H1 (cell line): ENCODE data around the gene P4HA3. TPM values are rescaled to one million over a fixed set of nuclear protein-coding genes. Genes with fewer than 3 reads are reported as not detected.

Source experiments
- CTCF ChIA-PET: fragments of 300-600 bp; sonication (Branson Sonifier 250); formaldehyde crosslinking; loops from one replicate; lab custom pipeline; 2021; ENCODE audit not compliant: partially characterized antibody; lab: Charles Lee
- POLR2A ChIA-PET: fragments of 300-600 bp; sonication (Branson Sonifier 250); formaldehyde crosslinking; loops from one replicate; lab custom pipeline; 2021; ENCODE audit warnings: inconsistent platforms; ENCODE audit not compliant: partially characterized antibody; lab: Charles Lee
- DNase-seq, 2 experiments: peaks; one replicate each; pipeline versions ENCODE4 v3.0.0 to v3.0.0-alpha.2; 2010 to 2022; ENCODE audit warnings: low spot score in 2 of 2, low read depth in 1 of 2, mixed read lengths in 1 of 2
- FAIRE-seq: peaks from 2 replicates; lab custom pipeline; 2011; peaks lifted over from hg19 to GRCh38; lab: Jason Lieb, UNC
- H2AFZ ChIP-seq: 2 replicates; pipeline ENCODE4 v1.8.1; 2012; ENCODE audit warnings: low read length, inconsistent platforms
- H2AK5ac ChIP-seq: 2 replicates; pipeline ENCODE4 v1.6.1; 2013; ENCODE audit warnings: low read depth, low read length
- H2BK120ac ChIP-seq: replicated peaks from 2 replicates; pipeline ENCODE3; 2013; ENCODE audit warnings: low read depth, low read length, inconsistent platforms
- H2BK12ac ChIP-seq: 2 replicates; pipeline ENCODE4 v1.6.1; 2013; ENCODE audit warnings: low read depth, low read length
- H2BK15ac ChIP-seq: 2 replicates; pipeline ENCODE4 v1.6.1; 2013; ENCODE audit warnings: low read length
- H2BK20ac ChIP-seq: 2 replicates; pipeline ENCODE4 v1.6.1; 2013; ENCODE audit warnings: low read length
- H2BK5ac ChIP-seq: 2 replicates; pipeline ENCODE4 v1.6.1; 2013; ENCODE audit warnings: low read depth, low read length
- H3K14ac ChIP-seq: 2 replicates; pipeline ENCODE4 v1.6.1; 2013; ENCODE audit warnings: inconsistent platforms; ENCODE audit not compliant: insufficient read length
- H3K18ac ChIP-seq: 2 replicates; pipeline ENCODE4 v1.6.1; 2013; ENCODE audit warnings: low read length; ENCODE audit errors: extremely low read depth
- H3K23ac ChIP-seq: 2 replicates; pipeline ENCODE4 v1.6.1; 2013; ENCODE audit warnings: inconsistent platforms; ENCODE audit not compliant: insufficient read length
- H3K23me2 ChIP-seq: 2 replicates; pipeline ENCODE4 v1.6.1; 2013; ENCODE audit warnings: low read depth, low read length
- H3K27ac ChIP-seq: 2 replicates; pipeline ENCODE4 v1.6.1; 2011; ENCODE audit warnings: low read depth, low read length, inconsistent platforms
- H3K27me3 ChIP-seq, 4 experiments: replicated peaks in 1 of 4; 1 replicate in 1 of 4; 2 replicates in 3 of 4; pipeline versions ENCODE4 v1.6.1 to v1.8.1; 2011 to 2013; ENCODE audit warnings: low read length in 3 of 4, mild to moderate bottlenecking in 3 of 4, inconsistent platforms in 2 of 4, mixed read lengths in 2 of 4, moderate library complexity in 1 of 4; ENCODE audit not compliant: control insufficient read depth in 3 of 4, insufficient read depth in 3 of 4; ENCODE audit errors: extremely low read depth in 1 of 4
- H3K36me3 ChIP-seq, 4 experiments: 2 replicates each; pipeline versions ENCODE4 v1.6.1 to v1.8.1; 2011 to 2013; ENCODE audit warnings: mild to moderate bottlenecking in 4 of 4, low read length in 3 of 4, moderate library complexity in 2 of 4, control low read depth in 1 of 4, inconsistent platforms in 1 of 4; ENCODE audit not compliant: insufficient read depth in 4 of 4, control insufficient read depth in 2 of 4
- H3K4ac ChIP-seq: replicated peaks from 2 replicates; pipeline ENCODE3; 2013; ENCODE audit warnings: low read length, low read depth, mixed read lengths, inconsistent platforms; ENCODE audit not compliant: insufficient read length
- H3K4me1 ChIP-seq, 4 experiments: replicated peaks in 1 of 4; 1 replicate in 1 of 4; 2 replicates in 3 of 4; pipeline versions ENCODE4 v1.6.1 to v1.8.1; 2011 to 2013; ENCODE audit warnings: low read length in 3 of 4, inconsistent platforms in 2 of 4, mixed read lengths in 1 of 4; ENCODE audit not compliant: insufficient read depth in 4 of 4, control insufficient read depth in 3 of 4
- H3K4me2 ChIP-seq, 2 experiments: 2 replicates each; pipeline versions ENCODE4 v1.6.1 to v1.8.1; 2011 to 2013; ENCODE audit warnings: low read depth in 2 of 2, low read length in 2 of 2, control low read depth in 1 of 2, inconsistent platforms in 1 of 2, mild to moderate bottlenecking in 1 of 2; ENCODE audit not compliant: insufficient read depth in 1 of 2
- H3K4me3 ChIP-seq, 4 experiments: fragments of 200-600, 300-600 bp in 1 of 4; sonication (generic), shearing (Covaris generic), sonication (Bioruptor Twin) in 1 of 4; 2 replicates each; pipeline versions ENCODE4 v1.5.1 to v1.8.1; 2011 to 2016; ENCODE audit warnings: low read length in 4 of 4, low read depth in 3 of 4, control low read depth in 2 of 4, inconsistent platforms in 2 of 4, mild to moderate bottlenecking in 2 of 4, mixed read lengths in 1 of 4, moderate library complexity in 1 of 4; ENCODE audit not compliant: insufficient read depth in 2 of 4; ENCODE audit errors: extremely low read depth in 1 of 4
- H3K56ac ChIP-seq: replicated peaks from 2 replicates; pipeline ENCODE3; 2013; ENCODE audit warnings: low read depth, mild to moderate bottlenecking, mixed read lengths, low read length, inconsistent platforms; ENCODE audit not compliant: insufficient read length
- H3K79me1 ChIP-seq: 2 replicates; pipeline ENCODE4 v1.6.1; 2013; ENCODE audit warnings: low read depth, low read length, control low read depth
- H3K79me2 ChIP-seq, 2 experiments: 2 replicates each; pipeline versions ENCODE4 v1.6.1 to v1.8.1; 2012 to 2013; ENCODE audit warnings: low read length in 2 of 2, mild to moderate bottlenecking in 2 of 2, inconsistent platforms in 1 of 2; ENCODE audit not compliant: insufficient read depth in 2 of 2, control insufficient read depth in 1 of 2
- H3K9ac ChIP-seq, 4 experiments: replicated peaks in 1 of 4; 1 replicate in 1 of 4; 2 replicates in 3 of 4; pipeline versions ENCODE4 v1.6.1 to v1.8.1; 2011 to 2013; ENCODE audit warnings: low read depth in 3 of 4, low read length in 3 of 4, control low read depth in 2 of 4, mild to moderate bottlenecking in 2 of 4, moderate library complexity in 2 of 4, inconsistent platforms in 1 of 4; ENCODE audit errors: extremely low read depth in 1 of 4
- H3K9me3 ChIP-seq, 2 experiments: 2 replicates each; pipeline versions ENCODE4 v1.6.1 to v1.8.1; 2012 to 2013; ENCODE audit warnings: mild to moderate bottlenecking in 2 of 2, moderate library complexity in 2 of 2, control low read depth in 1 of 2, inconsistent platforms in 1 of 2, low read depth in 1 of 2, low read length in 1 of 2, mixed read lengths in 1 of 2; ENCODE audit not compliant: insufficient read depth in 2 of 2
- H4K20me1 ChIP-seq, 2 experiments: replicated peaks in 1 of 2; 2 replicates each; pipeline versions ENCODE3 to v1.8.1; 2011 to 2013; ENCODE audit warnings: inconsistent platforms in 2 of 2, low read length in 2 of 2, mild to moderate bottlenecking in 1 of 2; ENCODE audit not compliant: insufficient read depth in 2 of 2, control insufficient read depth in 1 of 2
- H4K5ac ChIP-seq: 2 replicates; pipeline ENCODE4 v1.6.1; 2013; ENCODE audit warnings: low read length, low read depth, mixed read lengths, inconsistent platforms; ENCODE audit not compliant: insufficient read length
- H4K8ac ChIP-seq: 2 replicates; pipeline ENCODE4 v1.8.0; 2013; ENCODE audit warnings: mild to moderate bottlenecking, moderate library complexity, low read length, inconsistent platforms; ENCODE audit not compliant: insufficient read depth; ENCODE audit errors: extremely low read depth
- H4K91ac ChIP-seq: replicated peaks from 2 replicates; pipeline ENCODE3; 2013; ENCODE audit warnings: low read length, mixed read lengths, inconsistent platforms; ENCODE audit not compliant: insufficient read length
- HDAC6 ChIP-seq: IDR thresholded peaks from one replicate; pipeline ENCODE4 v1.7.1; 2012; ENCODE audit warnings: low read depth, mild to moderate bottlenecking, inconsistent platforms, low read length, moderate library complexity
- RBBP5 ChIP-seq: IDR thresholded peaks from 2 replicates; pipeline ENCODE4 v1.7.1; 2012; ENCODE audit warnings: low read depth, mild to moderate bottlenecking, inconsistent platforms, low read length, moderate library complexity, borderline replicate concordance
- RNF2 ChIP-seq: fragments of 200-900, 300-1000 bp; sonication (generic); IDR thresholded peaks from 2 replicates; pipeline ENCODE4 v1.7.1; 2016; ENCODE audit warnings: borderline replicate concordance, low read depth, mild to moderate bottlenecking, antibody characterized with exemption, low read length; ENCODE audit not compliant: poor library complexity, severe bottlenecking; ENCODE audit errors: missing control alignments
- SIRT6 ChIP-seq: IDR thresholded peaks from one replicate; pipeline ENCODE4 v1.7.1; 2012; ENCODE audit warnings: low read length, inconsistent platforms
- SRF ChIP-seq: IDR thresholded peaks from 2 replicates; pipeline ENCODE4 v1.6.1; 2011; ENCODE audit warnings: mild to moderate bottlenecking, low read depth, low read length, moderate library complexity
- WGBS, 2 experiments: shearing (Covaris generic) in 1 of 2; methylation state at CpG; one replicate each; pipeline versions ENCODE4 v1.1.6 to v1.1.7; 2013 to 2015; ENCODE audit warnings: low lambda C conversion rate in 2 of 2, mixed read lengths in 2 of 2, inconsistent platforms in 1 of 2, low coverage in 1 of 2, missing lambda C conversion rate in 1 of 2; ENCODE audit not compliant: insufficient replicate concordance in 2 of 2, insufficient coverage in 1 of 2, insufficient read length in 1 of 2; ENCODE audit errors: extremely low coverage in 1 of 2, missing lambda C conversion rate in 1 of 2; 5-methylcytosine and 5-hydroxymethylcytosine counted together
- polyA plus RNA-seq, 7 experiments: library from polyadenylated mRNA; depleted of rRNA in 3 of 7; stranded (reverse) in 5 of 7; unstranded in 2 of 7; fragments of >200 nt in 5 of 7; fragments of 200-250 nt in 2 of 7; gene quantifications; 1 replicate in 5 of 7; 2 replicates in 1 of 7; 4 replicates in 1 of 7; pipeline versions ENCODE4 v1.2.1 to v1.2.3, GENCODE V29; 2011 to 2013; ENCODE audit warnings: missing spikeins in 2 of 7, mixed read lengths in 2 of 7
- total RNA-seq: library from RNA; stranded (reverse); fragmentation: NEBNext Ultra II Directional; extraction: Animal tissue kit (Norgen Biotek cat#: 25700); gene quantifications from 2 replicates; pipeline ENCODE4 v1.2.1, GENCODE V29; 2021

The P4HA3 gene
- total and polyA plus RNA-seq, 2 of the 8 experiments (the other 6 are each of a cell fraction or from before 2014, with no cell fraction given): 0.06 TPM; not detected in 1

GRCh38 chr11:74357449-74357848, 46.0 kb upstream of the P4HA3 start:
- H3K23me2 ChIP-seq: no peaks in the 10 kb centered on the region
- no peak overlapping the region for H4K91ac ChIP-seq
- no peak for DNase-seq
- H3K79me1 ChIP-seq: no peaks in the 10 kb centered on the region
- no peak overlapping the region for H2BK15ac ChIP-seq
- H3K56ac ChIP-seq: no peak overlapping the region
- no peak overlapping the region for H3K18ac ChIP-seq
- TF ChIP-seq HDAC6 (no peak), SIRT6 (no peak), RBBP5 (no peak), SRF (no peak), RNF2 (no peak)
- no peaks in the 10 kb centered on the region for H3K79me2 ChIP-seq
- H3K4ac ChIP-seq: no peak overlapping the region
- H4K20me1 ChIP-seq: no peaks in the 10 kb centered on the region
- H3K9ac ChIP-seq: no peak overlapping the region
- no peaks in the 10 kb centered on the region for H3K4me1 ChIP-seq
- H3K23ac ChIP-seq: no peak overlapping the region
- no peak overlapping the region for H2BK12ac ChIP-seq
- no peak overlapping the region for H2BK5ac ChIP-seq
- no peak overlapping the region for H2BK120ac ChIP-seq
- no peak overlapping the region for H4K5ac ChIP-seq
- H2AK5ac ChIP-seq: no peak overlapping the region
- no peak overlapping the region for H3K27ac ChIP-seq
- CTCF ChIA-PET: interaction anchor here (0.6 kb wide), 1 partner anchor 54 kb away, joined by 3 read pairs; no protein-coding TSS in a partner anchor
- peaks cover 0 to 23% (median 5%) of the 10 kb centered on the region in 4 experiments for H3K36me3 ChIP-seq
- no peak overlapping the region for H3K4me2 ChIP-seq
- H2BK20ac ChIP-seq: no peak overlapping the region
- POLR2A ChIA-PET: no interaction called here
- WGBS, 2 experiments: 89% methylated on average over 1 of the region's 1 CpG; no CpG with 5 or more reads in 1 of the 2 experiments
- no peaks in the 10 kb centered on the region for H3K27me3 ChIP-seq
- no peak overlapping the region for H4K8ac ChIP-seq
- no peak overlapping the region for H3K14ac ChIP-seq
- no peak overlapping the region for H3K4me3 ChIP-seq
- no peak for FAIRE-seq
- peaks cover 11 to 12% of the 10 kb centered on the region in 2 experiments for H3K9me3 ChIP-seq
- no peak overlapping the region for H2AFZ ChIP-seq
